Large intestine (tissue), 3 donors: ENCODE data around the gene NXF3. TPM values are rescaled to one million over a fixed set of nuclear protein-coding genes. Genes with fewer than 3 reads are reported as not detected.

ENCODE experiments used
- DNase-seq, 2 donors: peaks; one replicate each; pipeline versions ENCODE4 v3.0.0 to v3.0.0-alpha.2; 2013
- H3K27ac ChIP-seq: one replicate; pipeline ENCODE4 v1.5.1; 2013; ENCODE audit warnings: low read length
- H3K27me3 ChIP-seq: 2 replicates; pipeline ENCODE4 v1.6.1; 2013; ENCODE audit warnings: low read length; ENCODE audit not compliant: control insufficient read depth, insufficient read depth
- H3K36me3 ChIP-seq: 2 replicates; pipeline ENCODE4 v1.6.1; 2013; ENCODE audit warnings: low read length; ENCODE audit not compliant: control insufficient read depth, insufficient read depth
- H3K4me1 ChIP-seq: one replicate; pipeline ENCODE4 v1.6.1; 2013; ENCODE audit warnings: low read length; ENCODE audit not compliant: control insufficient read depth, insufficient read depth
- H3K4me3 ChIP-seq: one replicate; pipeline ENCODE4 v1.5.1; 2013; ENCODE audit warnings: low read length
- H3K9me3 ChIP-seq: one replicate; pipeline ENCODE4 v1.6.1; 2013; ENCODE audit warnings: mild to moderate bottlenecking, low read depth, low read length, moderate library complexity; ENCODE audit not compliant: control insufficient read depth
- WGBS: methylation state at CpG from one replicate; pipeline ENCODE4 v1.1.5; 2013; ENCODE audit warnings: low lambda C conversion rate; ENCODE audit not compliant: insufficient coverage; 5-methylcytosine and 5-hydroxymethylcytosine counted together
- polyA plus RNA-seq: library from polyadenylated mRNA; unstranded; fragments of 120-200 nt; gene quantifications from one replicate; pipeline ENCODE4 v1.2.1, GENCODE V29; 2013

The NXF3 gene
- polyA plus RNA-seq, 1 donor, result 0.52 TPM

- Histone ChIP-seq H3K9me3 (peaks cover 3% of the 10 kb centered on the region), H3K4me3 (no peak overlapping the region), H3K27ac (peak overlapping the region; percentile 29), H3K4me1 (peaks cover 2% of the 10 kb centered on the region), H3K36me3 (no peaks in the 10 kb centered on the region), H3K27me3 (no peaks in the 10 kb centered on the region)
- peak; percentile 16 to 61 for DNase-seq
- no CpG with 5 or more reads among the region's 3 CpGs for WGBS
Measured at GRCh38 chrX:103101299-103102042, 8.5 kb upstream of the NXF3 start.

- Histone ChIP-seq H3K27ac (no peak overlapping the region), H3K9me3 (peaks cover 3% of the 10 kb centered on the region), H3K27me3 (no peaks in the 10 kb centered on the region), H3K4me1 (peaks cover 4% of the 10 kb centered on the region), H3K4me3 (no peak overlapping the region), H3K36me3 (no peaks in the 10 kb centered on the region)
- no CpG with 5 or more reads among the region's 4 CpGs for WGBS
- no peak for DNase-seq
Measured at GRCh38 chrX:103100484-103100883, 7.5 kb upstream of the NXF3 start.

- H3K27ac ChIP-seq, result no peak overlapping the region
- H3K9me3 ChIP-seq, result no peaks in the 10 kb centered on the region
- no peaks in the 10 kb centered on the region for H3K36me3 ChIP-seq
- no peak for DNase-seq
- H3K4me3 ChIP-seq, result no peak overlapping the region
- H3K4me1 ChIP-seq, result peaks cover 4% of the 10 kb centered on the region
- WGBS, result no CpG with 5 or more reads among the region's 4 CpGs
- H3K27me3 ChIP-seq, result no peaks in the 10 kb centered on the region
Measured at GRCh38 chrX:103099691-103100090, 6.7 kb upstream of the NXF3 start.

- no peak for DNase-seq
- Histone ChIP-seq H3K4me1 (peaks cover 4% of the 10 kb centered on the region), H3K27ac (no peak overlapping the region), H3K4me3 (no peak overlapping the region), H3K9me3 (no peaks in the 10 kb centered on the region), H3K27me3 (no peaks in the 10 kb centered on the region), H3K36me3 (no peaks in the 10 kb centered on the region)
- WGBS, result no CpG with 5 or more reads among the region's 2 CpGs
Measured at GRCh38 chrX:103098488-103098887, 5.5 kb upstream of the NXF3 start.

GRCh38 chrX:103081051-103081450 is 11.9 kb downstream of the NXF3 start:
- WGBS, result no CpG with 5 or more reads among the region's 6 CpGs
- H3K36me3 ChIP-seq, result no peaks in the 10 kb centered on the region

GRCh38 chrX:103073467-103073866 is 19.5 kb downstream of the NXF3 start:
- Histone ChIP-seq H3K4me3 (no peak overlapping the region), H3K27ac (no peak overlapping the region), H3K36me3 (no peaks in the 10 kb centered on the region), H3K27me3 (no peaks in the 10 kb centered on the region), H3K4me1 (no peaks in the 10 kb centered on the region), H3K9me3 (no peaks in the 10 kb centered on the region)
- no CpG with 5 or more reads among the region's 5 CpGs for WGBS
- DNase-seq, result no peak

More at GRCh38 chrX:103081051-103081450, 11.9 kb downstream of the NXF3 start:
- no peak for DNase-seq
- H3K4me1 ChIP-seq, result no peaks in the 10 kb centered on the region
- no peaks in the 10 kb centered on the region for H3K9me3 ChIP-seq
- H3K27me3 ChIP-seq, result no peaks in the 10 kb centered on the region
- H3K27ac ChIP-seq, result no peak overlapping the region
- H3K4me3 ChIP-seq, result no peak overlapping the region

GRCh38 chrX:103066606-103067005 is 26.3 kb downstream of the NXF3 start:
- no CpG with 5 or more reads among the region's 1 CpG for WGBS
- no peak overlapping the region for H3K27ac ChIP-seq
- no peak for DNase-seq
- H3K9me3 ChIP-seq, result no peaks in the 10 kb centered on the region
- no peaks in the 10 kb centered on the region for H3K36me3 ChIP-seq
- H3K27me3 ChIP-seq, result no peaks in the 10 kb centered on the region
- H3K4me3 ChIP-seq, result no peak overlapping the region
- H3K4me1 ChIP-seq, result no peaks in the 10 kb centered on the region

- H3K4me3 ChIP-seq, result peak within 1 kb of the TSS; percentile 43
- no peaks in the 10 kb centered on the region for H3K36me3 ChIP-seq
- no CpG with 5 or more reads among the region's 39 CpGs for WGBS
- peak; percentile 52 to 71 for DNase-seq
- no peaks in the 10 kb centered on the region for H3K27me3 ChIP-seq
- no peaks in the 10 kb centered on the region for H3K9me3 ChIP-seq
- no peaks in the 10 kb centered on the region for H3K4me1 ChIP-seq
- peak within 1 kb of the TSS; percentile 51 for H3K27ac ChIP-seq
Measured at GRCh38 chrX:103063918-103064434, 29.0 kb downstream of the NXF3 start, which contains the start of gene BEX1. BEX1 (minus strand) TSS chrX:103064171; CDS start chrX:103063274, 897 bp downstream.

- peak overlapping the region; percentile 43 for H3K4me3 ChIP-seq
- H3K36me3 ChIP-seq, result no peaks in the 10 kb centered on the region
- H3K4me1 ChIP-seq, result no peaks in the 10 kb centered on the region
- WGBS, result no CpG with 5 or more reads among the region's 34 CpGs
- DNase-seq, result peak; percentile 18 to 54
- no peaks in the 10 kb centered on the region for H3K27me3 ChIP-seq
- H3K9me3 ChIP-seq, result no peaks in the 10 kb centered on the region
- peak overlapping the region; percentile 51 for H3K27ac ChIP-seq
Measured at GRCh38 chrX:103063191-103063845, 29.6 kb downstream of the NXF3 start.

- Histone ChIP-seq H3K4me1 (no peaks in the 10 kb centered on the region), H3K27ac (no peak overlapping the region), H3K27me3 (no peaks in the 10 kb centered on the region), H3K36me3 (no peaks in the 10 kb centered on the region), H3K4me3 (no peak overlapping the region), H3K9me3 (no peaks in the 10 kb centered on the region)
- DNase-seq, result no peak
- WGBS, result no CpG with 5 or more reads among the region's 3 CpGs
Measured at GRCh38 chrX:103061486-103061885, 31.5 kb downstream of the NXF3 start.
